Measurements from ENCODE around the gene CDK18. TPM values are rescaled to one million over a fixed set of nuclear protein-coding genes. Genes with fewer than 3 reads are reported as not detected.

Gene CDK18
- total and polyA plus RNA-seq, 2 of the 8 experiments (the other 6 are each of a cell fraction or from before 2014, with no cell fraction given), result 31.2 to 44.0 TPM

DNA sequence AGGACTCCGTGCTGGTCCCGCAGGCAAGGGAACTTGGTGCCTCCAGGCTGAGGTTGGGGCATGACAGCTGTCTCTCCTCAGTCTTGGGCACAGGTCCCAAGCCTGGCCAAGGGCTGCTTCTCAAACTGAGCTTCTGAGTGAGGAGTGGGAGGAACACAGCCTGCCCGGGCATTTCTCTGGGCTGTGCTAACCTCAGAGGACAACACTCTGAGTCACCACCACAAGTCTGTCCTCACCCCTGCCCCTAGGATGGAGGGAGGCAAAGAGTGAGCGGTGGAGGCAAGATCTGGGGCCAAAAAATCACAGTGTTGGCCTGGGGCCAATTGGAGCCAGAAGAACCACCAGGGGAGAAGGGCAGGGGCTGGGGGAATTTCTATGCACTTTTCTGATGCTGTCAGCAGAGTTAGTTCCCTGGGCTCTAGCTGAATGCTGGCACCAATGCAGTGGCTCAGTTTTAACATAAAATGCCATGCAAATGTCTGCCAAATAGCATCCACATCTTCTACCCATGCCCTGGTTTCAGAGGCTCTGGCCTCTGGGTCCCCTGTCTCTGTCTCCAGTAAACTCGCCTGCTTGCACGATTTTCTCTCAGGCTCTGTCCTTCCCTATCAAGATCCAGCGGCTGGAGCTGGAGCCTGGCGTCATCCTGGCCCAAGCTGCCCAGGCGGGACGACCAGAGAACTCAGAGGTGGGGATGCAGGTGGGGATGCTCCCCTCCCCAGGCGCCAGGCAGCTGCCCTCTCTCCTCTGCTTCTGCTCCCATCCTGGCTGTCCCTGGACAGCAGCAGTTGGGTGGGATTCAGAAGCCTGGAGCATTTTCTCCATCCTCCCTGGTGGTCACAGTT is 11.0 kb upstream of the CDK18 start (continued):
- TF ChIP-seq ZNF274 (IDR thresholded peaks at IDR 0.05; ENCODE audit: borderline replicate concordance, extremely low read depth, low read length), result no peak
- no peak for TF ChIP-seq YY1 (IDR thresholded peaks at IDR 0.05; ENCODE audit: low read depth, low read length)
